Measurements from ENCODE around the gene SUB1.

- TF ChIP-seq EZH2 (IDR thresholded peaks at IDR 0.05; ENCODE audit: borderline replicate concordance, low read length), result no peak
- no peak for TF ChIP-seq CTCF (IDR thresholded peaks at IDR 0.05; ENCODE audit: low read length)
Observed at GRCh38 chr5:32604800-32605765, 19.7 kb downstream of the SUB1 start.

Data from OCI-LY1 (cell line).